PC-3 (cell line): ENCODE measurements around the gene THOC6. TPM values are rescaled to one million over a fixed set of nuclear protein-coding genes. Genes with fewer than 3 reads are reported as not detected.

Source experiments
- ATAC-seq: fragments of 200-7000 bp; cut with Tn5 transposase; 2 replicates; pipeline ENCODE4 v1.9.1; 2020; ENCODE audit warnings: mild to moderate bottlenecking, moderate library complexity
- BruUV-seq: library from RNA; stranded (reverse); fragments of 400-500 nt; replicated peaks from 2 replicates; lab custom pipeline; 2021; lab: Mats Ljungman, UMichigan
- CTCF ChIA-PET: fragments of 300-600 bp; sonication (Branson Sonifier 250); formaldehyde crosslinking; loops from one replicate; lab custom pipeline; 2022; ENCODE audit warnings: antibody characterized with exemption; lab: Charles Lee
- POLR2A ChIA-PET: fragments of 300-600 bp; sonication (Branson Sonifier 250); formaldehyde crosslinking; loops from one replicate; lab custom pipeline; 2022; ENCODE audit warnings: antibody characterized with exemption; ENCODE audit not compliant: unreplicated experiment; lab: Charles Lee
- DNase-seq: peaks from one replicate; pipeline ENCODE4 v3.0.0-alpha.2; 2015
- H2AFZ ChIP-seq: fragments of 300-600 bp; sonication (generic); 2 replicates; pipeline ENCODE4 v1.6.0; 2016; ENCODE audit warnings: antibody characterized with exemption, low read length
- H3F3A ChIP-seq: fragments of 300-600 bp; sonication (generic); one replicate; pipeline ENCODE4 v1.6.0; 2017; ENCODE audit warnings: antibody characterized with exemption, low read length, control low read depth, mild to moderate bottlenecking; ENCODE audit not compliant: unreplicated experiment
- H3K27ac ChIP-seq: fragments of 300-600 bp; sonication (generic); 2 replicates; pipeline ENCODE4 v1.5.1; 2016; ENCODE audit warnings: mild to moderate bottlenecking, low read length
- H3K27me3 ChIP-seq: fragments of 300-600 bp; sonication (generic); 2 replicates; pipeline ENCODE4 v1.6.1; 2016; ENCODE audit warnings: low read length, mixed read lengths
- H3K36me3 ChIP-seq: fragments of 300-600 bp; sonication (generic); 2 replicates; pipeline ENCODE4 v1.6.1; 2016; ENCODE audit warnings: low read depth, mixed run types, low read length, mixed read lengths
- H3K4me1 ChIP-seq: fragments of 300-600 bp; sonication (generic); 2 replicates; pipeline ENCODE4 v1.5.1; 2016; ENCODE audit warnings: low read length; ENCODE audit not compliant: insufficient read depth
- H3K4me2 ChIP-seq: fragments of 300-600 bp; sonication (generic); 2 replicates; pipeline ENCODE4 v1.6.0; 2016; ENCODE audit warnings: low read length
- H3K4me3 ChIP-seq: fragments of 300-600 bp; sonication (generic); 2 replicates; pipeline ENCODE4 v1.5.1; 2016; ENCODE audit warnings: mild to moderate bottlenecking, low read length, mixed read lengths
- H3K79me2 ChIP-seq: fragments of 300-600 bp; sonication (generic); 2 replicates; pipeline ENCODE4 v1.6.1; 2017; ENCODE audit warnings: low read length, mixed read lengths
- H3K9ac ChIP-seq: fragments of 300-600 bp; sonication (generic); 2 replicates; pipeline ENCODE4 v1.6.0; 2016; ENCODE audit warnings: mild to moderate bottlenecking, low read length
- H3K9me2 ChIP-seq: fragments of 300-600 bp; sonication (generic); replicated peaks from 2 replicates; pipeline ENCODE4 v1.6.1; 2016; ENCODE audit warnings: mixed run types, low read length, mixed read lengths
- H3K9me3 ChIP-seq: fragments of 300-600 bp; sonication (generic); 2 replicates; pipeline ENCODE4 v1.6.1; 2016; ENCODE audit warnings: low read length, mixed read lengths
- H4K20me1 ChIP-seq: fragments of 300-600 bp; sonication (generic); 2 replicates; pipeline ENCODE4 v1.6.1; 2016; ENCODE audit warnings: low read length, mixed read lengths
- EZH2 ChIP-seq: fragments of 300-600 bp; sonication (generic); IDR thresholded peaks from one replicate; pipeline ENCODE4 v1.6.1; 2017; ENCODE audit warnings: antibody characterized with exemption, mild to moderate bottlenecking, low read length; ENCODE audit not compliant: unreplicated experiment
- EZH2phosphoT487 ChIP-seq: fragments of 300-600 bp; sonication (generic); IDR thresholded peaks from 2 replicates; pipeline ENCODE4 v1.6.1; 2018; ENCODE audit warnings: mild to moderate bottlenecking, antibody characterized with exemption, low read length, borderline replicate concordance
- intact Hi-C: fragments of 100-400 bp; cut with micrococcal nuclease; formaldehyde crosslinking; loops from 2 replicates; pipeline ENCODE4 v1.9.0; 2023
- total RNA-seq: library from RNA; depleted of rRNA; stranded (reverse); fragments of >200 nt; gene quantifications from 2 replicates; pipeline ENCODE4 v1.2.3, GENCODE V29; 2014
- TF ChIP-seq, protein P1 (sequence below): fragments of 300-600 bp; sonication (generic); conservative IDR thresholded peaks from 2 replicates; pipeline ENCODE4 v1.5.1; 2017; ENCODE audit warnings: antibody characterized with exemption, low read depth, mild to moderate bottlenecking, low read length

The THOC6 gene
- total RNA-seq, 1 experiment from 2014 or later = 40.3 TPM

DNA sequence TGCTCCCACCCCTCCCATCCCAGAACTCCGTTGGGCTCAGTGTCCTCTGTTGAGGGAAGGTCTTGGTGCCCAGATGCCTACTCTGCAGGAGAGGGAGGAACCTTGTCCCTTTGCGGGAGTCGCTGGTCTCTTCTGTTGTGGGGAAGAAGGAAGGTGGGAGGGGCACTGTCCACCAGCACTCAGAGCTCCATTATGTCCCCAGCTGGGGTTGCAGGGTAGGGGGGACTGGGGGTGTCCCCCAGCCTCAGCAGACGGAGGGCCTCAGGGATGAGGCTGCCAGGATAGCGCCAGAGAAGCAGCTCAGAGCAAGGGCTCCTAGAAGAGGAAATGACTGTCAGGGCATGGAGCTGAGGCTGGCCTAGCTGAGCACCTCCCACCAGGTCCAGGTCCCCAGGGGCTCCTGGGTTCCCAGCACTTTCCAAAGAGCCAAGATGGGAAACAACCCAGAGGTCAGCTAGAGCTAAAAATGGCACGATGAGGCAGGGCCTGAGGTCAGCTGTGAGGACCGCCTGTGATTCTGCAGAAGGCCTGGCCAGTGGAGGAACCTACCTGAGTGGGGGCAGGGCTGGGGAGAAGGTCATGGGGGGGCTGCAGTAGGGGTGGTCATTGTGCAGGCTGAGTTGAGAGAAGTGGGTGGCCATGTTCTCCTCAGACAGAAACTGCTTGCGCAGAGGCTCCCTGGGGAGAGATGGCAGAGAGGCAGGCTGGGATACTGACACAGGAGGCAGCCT is 986 bp upstream of the THOC6 start:
- ATAC-seq (peak; percentile 0), DNase-seq (no peak)
- Histone ChIP-seq H4K20me1 (no peaks in the 10 kb centered on the region), H3K4me3 (peak overlapping the region; percentile 94), H3F3A (no peaks in the 10 kb centered on the region), H3K9ac (peak overlapping the region; percentile 91), H3K36me3 (peaks cover 10% of the 10 kb centered on the region), H2AFZ (no peak overlapping the region), H3K27ac (peak overlapping the region; percentile 100), H3K4me2 (peak overlapping the region; percentile 99), H3K9me3 (no peaks in the 10 kb centered on the region), H3K79me2 (peaks cover 12% of the 10 kb centered on the region), H3K27me3 (no peaks in the 10 kb centered on the region), H3K4me1 (peaks cover 22% of the 10 kb centered on the region), H3K9me2 (no peaks in the 10 kb centered on the region)
- intact Hi-C loops = no loop called here
- no TSS peak for BruUV-seq
- ChIA-PET POLR2A (interaction anchor here (0.6 to 0.8 kb wide), 2 partner anchors 13 to 1408 kb away, joined by 3 to 5 read pairs; no protein-coding TSS in a partner anchor), CTCF (interaction anchor here (0.5 to 1.8 kb wide), 3 partner anchors 9 to 13 kb away, joined by 3 to 6 read pairs (median 3); no protein-coding TSS in a partner anchor)
- TF ChIP-seq EZH2 = no peak
- TF ChIP-seq, protein P1, sequence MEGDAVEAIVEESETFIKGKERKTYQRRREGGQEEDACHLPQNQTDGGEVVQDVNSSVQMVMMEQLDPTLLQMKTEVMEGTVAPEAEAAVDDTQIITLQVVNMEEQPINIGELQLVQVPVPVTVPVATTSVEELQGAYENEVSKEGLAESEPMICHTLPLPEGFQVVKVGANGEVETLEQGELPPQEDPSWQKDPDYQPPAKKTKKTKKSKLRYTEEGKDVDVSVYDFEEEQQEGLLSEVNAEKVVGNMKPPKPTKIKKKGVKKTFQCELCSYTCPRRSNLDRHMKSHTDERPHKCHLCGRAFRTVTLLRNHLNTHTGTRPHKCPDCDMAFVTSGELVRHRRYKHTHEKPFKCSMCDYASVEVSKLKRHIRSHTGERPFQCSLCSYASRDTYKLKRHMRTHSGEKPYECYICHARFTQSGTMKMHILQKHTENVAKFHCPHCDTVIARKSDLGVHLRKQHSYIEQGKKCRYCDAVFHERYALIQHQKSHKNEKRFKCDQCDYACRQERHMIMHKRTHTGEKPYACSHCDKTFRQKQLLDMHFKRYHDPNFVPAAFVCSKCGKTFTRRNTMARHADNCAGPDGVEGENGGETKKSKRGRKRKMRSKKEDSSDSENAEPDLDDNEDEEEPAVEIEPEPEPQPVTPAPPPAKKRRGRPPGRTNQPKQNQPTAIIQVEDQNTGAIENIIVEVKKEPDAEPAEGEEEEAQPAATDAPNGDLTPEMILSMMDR = no peak
- TF ChIP-seq EZH2phosphoT487 = no peak

DNA sequence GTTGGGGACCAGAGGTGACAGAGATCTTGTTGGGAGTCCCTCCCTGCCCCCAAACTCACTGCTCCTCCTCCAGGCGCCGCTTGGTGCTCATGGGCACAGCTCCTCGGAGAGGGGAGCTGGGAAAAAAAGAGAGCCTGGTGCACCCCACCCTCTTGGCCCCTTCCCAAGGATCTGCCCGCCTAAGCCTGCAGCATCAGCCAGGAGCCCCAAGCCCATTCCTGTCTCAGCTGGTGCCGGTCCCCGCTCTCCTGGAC is 493 bp upstream of the THOC6 start:
- peak overlapping the region; percentile 99 for H3K4me2 ChIP-seq
- POLR2A ChIA-PET = interaction anchor here (0.6 kb wide), 1 partner anchor 1408 kb away, joined by 5 read pairs; no protein-coding TSS in a partner anchor
- peaks cover 23% of the 10 kb centered on the region for H3K4me1 ChIP-seq
- no peaks in the 10 kb centered on the region for H3K9me3 ChIP-seq
- no peak overlapping the region for H2AFZ ChIP-seq
- H3K9me2 ChIP-seq = no peaks in the 10 kb centered on the region
- intact Hi-C loops = no loop called here
- TF ChIP-seq EZH2 (no peak), EZH2phosphoT487 (no peak)
- TF ChIP-seq, protein P1 = no peak
- CTCF ChIA-PET = interaction anchor here (0.5 to 1.8 kb wide), 3 partner anchors 8 to 13 kb away, joined by 3 to 6 read pairs (median 3); no protein-coding TSS in a partner anchor
- peak overlapping the region; percentile 91; the same call in 1 of the 2 replicates for H3K9ac ChIP-seq
- no peaks in the 10 kb centered on the region for H3F3A ChIP-seq
- H3K4me3 ChIP-seq = peak overlapping the region; percentile 94
- no peaks in the 10 kb centered on the region for H3K27me3 ChIP-seq
- H3K36me3 ChIP-seq = peaks cover 10% of the 10 kb centered on the region
- BruUV-seq = no TSS peak
- peaks cover 12% of the 10 kb centered on the region for H3K79me2 ChIP-seq
- DNase-seq = peak; percentile 87
- peak overlapping the region; percentile 100 for H3K27ac ChIP-seq
- peak; percentile 21 for ATAC-seq
- H4K20me1 ChIP-seq = no peaks in the 10 kb centered on the region
